H1 (cell line): ENCODE results near the gene GZMM. TPM values are rescaled to one million over a fixed set of nuclear protein-coding genes. Genes with fewer than 3 reads are reported as not detected.

ENCODE experiments used
- CTCF ChIA-PET: fragments of 300-600 bp; sonication (Branson Sonifier 250); formaldehyde crosslinking; loops from one replicate; lab custom pipeline; 2021; ENCODE audit not compliant: partially characterized antibody; lab: Charles Lee
- POLR2A ChIA-PET: fragments of 300-600 bp; sonication (Branson Sonifier 250); formaldehyde crosslinking; loops from one replicate; lab custom pipeline; 2021; ENCODE audit warnings: inconsistent platforms; ENCODE audit not compliant: partially characterized antibody; lab: Charles Lee
- DNase-seq, 2 experiments: peaks; one replicate each; pipeline versions ENCODE4 v3.0.0 to v3.0.0-alpha.2; 2010 to 2022; ENCODE audit warnings: low spot score in 2 of 2, low read depth in 1 of 2, mixed read lengths in 1 of 2
- FAIRE-seq: peaks from 2 replicates; lab custom pipeline; 2011; peaks lifted over from hg19 to GRCh38; lab: Jason Lieb, UNC
- H2AFZ ChIP-seq: 2 replicates; pipeline ENCODE4 v1.8.1; 2012; ENCODE audit warnings: low read length, inconsistent platforms
- H2AK5ac ChIP-seq: 2 replicates; pipeline ENCODE4 v1.6.1; 2013; ENCODE audit warnings: low read depth, low read length
- H2BK120ac ChIP-seq: replicated peaks from 2 replicates; pipeline ENCODE3; 2013; ENCODE audit warnings: low read depth, low read length, inconsistent platforms
- H2BK12ac ChIP-seq: 2 replicates; pipeline ENCODE4 v1.6.1; 2013; ENCODE audit warnings: low read depth, low read length
- H2BK15ac ChIP-seq: 2 replicates; pipeline ENCODE4 v1.6.1; 2013; ENCODE audit warnings: low read length
- H2BK20ac ChIP-seq: 2 replicates; pipeline ENCODE4 v1.6.1; 2013; ENCODE audit warnings: low read length
- H2BK5ac ChIP-seq: 2 replicates; pipeline ENCODE4 v1.6.1; 2013; ENCODE audit warnings: low read depth, low read length
- H3K14ac ChIP-seq: 2 replicates; pipeline ENCODE4 v1.6.1; 2013; ENCODE audit warnings: inconsistent platforms; ENCODE audit not compliant: insufficient read length
- H3K18ac ChIP-seq: 2 replicates; pipeline ENCODE4 v1.6.1; 2013; ENCODE audit warnings: low read length; ENCODE audit errors: extremely low read depth
- H3K23ac ChIP-seq: 2 replicates; pipeline ENCODE4 v1.6.1; 2013; ENCODE audit warnings: inconsistent platforms; ENCODE audit not compliant: insufficient read length
- H3K23me2 ChIP-seq: 2 replicates; pipeline ENCODE4 v1.6.1; 2013; ENCODE audit warnings: low read depth, low read length
- H3K27ac ChIP-seq: 2 replicates; pipeline ENCODE4 v1.6.1; 2011; ENCODE audit warnings: low read depth, low read length, inconsistent platforms
- H3K27me3 ChIP-seq, 4 experiments: replicated peaks in 1 of 4; 1 replicate in 1 of 4; 2 replicates in 3 of 4; pipeline versions ENCODE4 v1.6.1 to v1.8.1; 2011 to 2013; ENCODE audit warnings: low read length in 3 of 4, mild to moderate bottlenecking in 3 of 4, inconsistent platforms in 2 of 4, mixed read lengths in 2 of 4, moderate library complexity in 1 of 4; ENCODE audit not compliant: control insufficient read depth in 3 of 4, insufficient read depth in 3 of 4; ENCODE audit errors: extremely low read depth in 1 of 4
- H3K36me3 ChIP-seq, 4 experiments: 2 replicates each; pipeline versions ENCODE4 v1.6.1 to v1.8.1; 2011 to 2013; ENCODE audit warnings: mild to moderate bottlenecking in 4 of 4, low read length in 3 of 4, moderate library complexity in 2 of 4, control low read depth in 1 of 4, inconsistent platforms in 1 of 4; ENCODE audit not compliant: insufficient read depth in 4 of 4, control insufficient read depth in 2 of 4
- H3K4ac ChIP-seq: replicated peaks from 2 replicates; pipeline ENCODE3; 2013; ENCODE audit warnings: low read length, low read depth, mixed read lengths, inconsistent platforms; ENCODE audit not compliant: insufficient read length
- H3K4me1 ChIP-seq, 4 experiments: replicated peaks in 1 of 4; 1 replicate in 1 of 4; 2 replicates in 3 of 4; pipeline versions ENCODE4 v1.6.1 to v1.8.1; 2011 to 2013; ENCODE audit warnings: low read length in 3 of 4, inconsistent platforms in 2 of 4, mixed read lengths in 1 of 4; ENCODE audit not compliant: insufficient read depth in 4 of 4, control insufficient read depth in 3 of 4
- H3K4me2 ChIP-seq, 2 experiments: 2 replicates each; pipeline versions ENCODE4 v1.6.1 to v1.8.1; 2011 to 2013; ENCODE audit warnings: low read depth in 2 of 2, low read length in 2 of 2, control low read depth in 1 of 2, inconsistent platforms in 1 of 2, mild to moderate bottlenecking in 1 of 2; ENCODE audit not compliant: insufficient read depth in 1 of 2
- H3K4me3 ChIP-seq, 4 experiments: fragments of 200-600, 300-600 bp in 1 of 4; sonication (generic), shearing (Covaris generic), sonication (Bioruptor Twin) in 1 of 4; 2 replicates each; pipeline versions ENCODE4 v1.5.1 to v1.8.1; 2011 to 2016; ENCODE audit warnings: low read length in 4 of 4, low read depth in 3 of 4, control low read depth in 2 of 4, inconsistent platforms in 2 of 4, mild to moderate bottlenecking in 2 of 4, mixed read lengths in 1 of 4, moderate library complexity in 1 of 4; ENCODE audit not compliant: insufficient read depth in 2 of 4; ENCODE audit errors: extremely low read depth in 1 of 4
- H3K56ac ChIP-seq: replicated peaks from 2 replicates; pipeline ENCODE3; 2013; ENCODE audit warnings: low read depth, mild to moderate bottlenecking, mixed read lengths, low read length, inconsistent platforms; ENCODE audit not compliant: insufficient read length
- H3K79me1 ChIP-seq: 2 replicates; pipeline ENCODE4 v1.6.1; 2013; ENCODE audit warnings: low read depth, low read length, control low read depth
- H3K79me2 ChIP-seq, 2 experiments: 2 replicates each; pipeline versions ENCODE4 v1.6.1 to v1.8.1; 2012 to 2013; ENCODE audit warnings: low read length in 2 of 2, mild to moderate bottlenecking in 2 of 2, inconsistent platforms in 1 of 2; ENCODE audit not compliant: insufficient read depth in 2 of 2, control insufficient read depth in 1 of 2
- H3K9ac ChIP-seq, 4 experiments: replicated peaks in 1 of 4; 1 replicate in 1 of 4; 2 replicates in 3 of 4; pipeline versions ENCODE4 v1.6.1 to v1.8.1; 2011 to 2013; ENCODE audit warnings: low read depth in 3 of 4, low read length in 3 of 4, control low read depth in 2 of 4, mild to moderate bottlenecking in 2 of 4, moderate library complexity in 2 of 4, inconsistent platforms in 1 of 4; ENCODE audit errors: extremely low read depth in 1 of 4
- H3K9me3 ChIP-seq, 2 experiments: 2 replicates each; pipeline versions ENCODE4 v1.6.1 to v1.8.1; 2012 to 2013; ENCODE audit warnings: mild to moderate bottlenecking in 2 of 2, moderate library complexity in 2 of 2, control low read depth in 1 of 2, inconsistent platforms in 1 of 2, low read depth in 1 of 2, low read length in 1 of 2, mixed read lengths in 1 of 2; ENCODE audit not compliant: insufficient read depth in 2 of 2
- H4K20me1 ChIP-seq, 2 experiments: replicated peaks in 1 of 2; 2 replicates each; pipeline versions ENCODE3 to v1.8.1; 2011 to 2013; ENCODE audit warnings: inconsistent platforms in 2 of 2, low read length in 2 of 2, mild to moderate bottlenecking in 1 of 2; ENCODE audit not compliant: insufficient read depth in 2 of 2, control insufficient read depth in 1 of 2
- H4K5ac ChIP-seq: 2 replicates; pipeline ENCODE4 v1.6.1; 2013; ENCODE audit warnings: low read length, low read depth, mixed read lengths, inconsistent platforms; ENCODE audit not compliant: insufficient read length
- H4K8ac ChIP-seq: 2 replicates; pipeline ENCODE4 v1.8.0; 2013; ENCODE audit warnings: mild to moderate bottlenecking, moderate library complexity, low read length, inconsistent platforms; ENCODE audit not compliant: insufficient read depth; ENCODE audit errors: extremely low read depth
- H4K91ac ChIP-seq: replicated peaks from 2 replicates; pipeline ENCODE3; 2013; ENCODE audit warnings: low read length, mixed read lengths, inconsistent platforms; ENCODE audit not compliant: insufficient read length
- EP300 ChIP-seq, 2 experiments: IDR thresholded peaks; 1 replicate in 1 of 2; 2 replicates in 1 of 2; pipeline ENCODE4 v1.6.1; 2011 to 2012; ENCODE audit warnings: low read depth in 2 of 2, low read length in 2 of 2, mild to moderate bottlenecking in 2 of 2, borderline replicate concordance in 1 of 2, inconsistent platforms in 1 of 2, moderate library complexity in 1 of 2
- EZH2 ChIP-seq: fragments of 200-600 bp; sonication (generic); IDR thresholded peaks from 2 replicates; pipeline ENCODE4 v1.7.1; 2012; ENCODE audit warnings: low read depth, mild to moderate bottlenecking, moderate library complexity, low read length, inconsistent platforms; ENCODE audit not compliant: severe bottlenecking
- HDAC6 ChIP-seq: IDR thresholded peaks from one replicate; pipeline ENCODE4 v1.7.1; 2012; ENCODE audit warnings: low read depth, mild to moderate bottlenecking, inconsistent platforms, low read length, moderate library complexity
- KDM5A ChIP-seq: fragments of 200-600 bp; IDR thresholded peaks from 2 replicates; pipeline ENCODE4 v1.7.1; 2012; ENCODE audit warnings: mild to moderate bottlenecking, low read length, inconsistent platforms, mixed read lengths
- PHF8 ChIP-seq: fragments of 200-600 bp; sonication (generic); conservative IDR thresholded peaks from 2 replicates; pipeline ENCODE4 v1.7.1; 2012; ENCODE audit warnings: low read depth, mild to moderate bottlenecking, inconsistent platforms, low read length, moderate library complexity
- USF2 ChIP-seq: IDR thresholded peaks from 2 replicates; pipeline ENCODE4 v1.6.1; 2011; ENCODE audit warnings: low read length, improper control_type of control experiment
- WGBS, 2 experiments: shearing (Covaris generic) in 1 of 2; methylation state at CpG; one replicate each; pipeline versions ENCODE4 v1.1.6 to v1.1.7; 2013 to 2015; ENCODE audit warnings: low lambda C conversion rate in 2 of 2, mixed read lengths in 2 of 2, inconsistent platforms in 1 of 2, low coverage in 1 of 2, missing lambda C conversion rate in 1 of 2; ENCODE audit not compliant: insufficient replicate concordance in 2 of 2, insufficient coverage in 1 of 2, insufficient read length in 1 of 2; ENCODE audit errors: extremely low coverage in 1 of 2, missing lambda C conversion rate in 1 of 2; 5-methylcytosine and 5-hydroxymethylcytosine counted together
- polyA plus RNA-seq, 7 experiments: library from polyadenylated mRNA; depleted of rRNA in 3 of 7; stranded (reverse) in 5 of 7; unstranded in 2 of 7; fragments of >200 nt in 5 of 7; fragments of 200-250 nt in 2 of 7; gene quantifications; 1 replicate in 5 of 7; 2 replicates in 1 of 7; 4 replicates in 1 of 7; pipeline versions ENCODE4 v1.2.1 to v1.2.3, GENCODE V29; 2011 to 2013; ENCODE audit warnings: missing spikeins in 2 of 7, mixed read lengths in 2 of 7
- total RNA-seq: library from RNA; stranded (reverse); fragmentation: NEBNext Ultra II Directional; extraction: Animal tissue kit (Norgen Biotek cat#: 25700); gene quantifications from 2 replicates; pipeline ENCODE4 v1.2.1, GENCODE V29; 2021

The GZMM gene
- total and polyA plus RNA-seq, 2 of the 8 experiments (the other 6 are each of a cell fraction or from before 2014, with no cell fraction given): 0.09 to 0.32 TPM

DNA sequence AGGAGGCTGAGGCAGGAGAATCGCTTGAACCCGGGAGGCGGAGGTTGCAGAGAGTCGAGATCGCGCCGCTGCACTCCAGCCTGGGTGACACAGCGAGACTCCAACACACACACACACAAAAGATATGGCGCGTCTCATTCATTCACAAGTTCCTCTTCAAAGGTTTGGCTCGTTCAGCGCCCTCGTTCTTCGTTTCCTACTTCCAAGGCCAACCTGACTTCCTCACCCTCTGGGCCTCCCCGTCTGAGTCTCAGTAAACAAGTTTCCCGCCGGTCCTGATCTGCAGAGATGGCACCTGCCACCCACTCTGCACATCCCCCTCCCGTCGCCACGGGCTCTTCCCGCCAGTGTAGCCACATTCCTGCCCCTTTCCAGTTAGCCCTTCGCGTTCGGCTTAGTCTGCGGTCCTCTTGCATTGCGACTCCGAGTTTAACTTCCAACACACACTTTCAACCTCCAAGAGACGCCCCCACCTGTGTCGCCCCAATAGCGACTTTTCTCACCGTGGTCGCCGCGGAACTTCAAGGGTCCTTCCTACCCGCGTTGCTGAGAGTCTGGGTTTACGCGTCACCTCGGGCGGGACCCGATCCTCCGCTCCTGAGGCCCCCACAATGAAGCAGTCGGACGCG lies 27.2 kb downstream of the GZMM start:
- Histone ChIP-seq H3K4me1 (peaks cover 0 to 18% (median 10%) of the 10 kb centered on the region in 4 experiments; a peak in 5 of 7 replicates), H3K4ac (peak overlapping the region; percentile 71), H3K23ac (no peak overlapping the region), H3K79me2 (peaks cover 29 to 36% of the 10 kb centered on the region in 2 experiments; a peak in 3 of 4 replicates), H2BK120ac (peak overlapping the region; percentile 96), H2BK20ac (peak overlapping the region; percentile 28; the same call in 1 of the 2 replicates), H3K23me2 (peaks cover 11% of the 10 kb centered on the region; the same call in 1 of the 2 replicates), H2AK5ac (peak overlapping the region; percentile 17; the same call in 1 of the 2 replicates), H3K14ac (peak overlapping the region; percentile 20), H4K5ac (peak overlapping the region; percentile 75), H3K4me2 (peak overlapping the region; percentile 86 to 99), H2BK15ac (peak overlapping the region; percentile 92), H3K27ac (peak overlapping the region; percentile 64; the same call in 1 of the 2 replicates), H3K18ac (peak overlapping the region; percentile 85), H2BK12ac (peak overlapping the region; percentile 86), H3K9me3 (peaks cover 0 to 5% of the 10 kb centered on the region in 2 experiments; a peak in 1 of 4 replicates), H4K91ac (peak overlapping the region; percentile 99), H2AFZ (peak overlapping the region; percentile 10; the same call in 1 of the 2 replicates), H3K79me1 (0 out of 2 replicates have a peak, but pooled peaks cover 2% of the 10 kb centered on the region), H3K27me3 (peaks cover 0 to 3% (median 0%) of the 10 kb centered on the region in 4 experiments; a peak in 1 of 7 replicates), H3K9ac (peak overlapping the region; percentile 56 to 90 (median 76)), H3K56ac (peak overlapping the region; percentile 86), H3K36me3 (peaks cover 0 to 3% (median 0%) of the 10 kb centered on the region in 4 experiments; a peak in 3 of 8 replicates), H4K20me1 (peaks cover 8 to 15% of the 10 kb centered on the region in 2 experiments), H2BK5ac (peak overlapping the region; percentile 96), H3K4me3 (peak overlapping the region; percentile 43 to 96 (median 76)), H4K8ac (peak overlapping the region; percentile 88)
- FAIRE-seq: no peak
- ChIA-PET CTCF (no interaction called here), POLR2A (interaction anchor here (0.8 to 2.4 kb wide), 27 partner anchors 11 to 157 kb away, joined by 3 to 12 read pairs (median 4); partner anchors contain the start of gene CDC34)
- DNase-seq: peak in 1 of 2 experiments; percentile 77
- WGBS, 2 experiments: 6% methylated on average over 45 of the region's 45 CpGs; no CpG with 5 or more reads in 1 of the 2 experiments
- peak; percentile 48; the same call in 1 of the 2 replicates for TF ChIP-seq PHF8
- no peak for TF ChIP-seq USF2
- no peak for TF ChIP-seq KDM5A
- no peak for TF ChIP-seq HDAC6
- TF ChIP-seq EP300 (IDR thresholded peaks at IDR 0.05; ENCODE audit: borderline replicate concordance in 1 of 2, low read depth in 2 of 2, low read length in 2 of 2): no peak
- TF ChIP-seq EZH2: peak; percentile 32
